ENCODE measurements around the gene ITPRIPL2. TPM values are rescaled to one million over a fixed set of nuclear protein-coding genes. Genes with fewer than 3 reads are reported as not detected.

Gene ITPRIPL2
- total RNA-seq, 1 experiment from 2014 or later = 14.5 TPM

GRCh38 chr16:19093631-19094541 is 19.9 kb upstream of the ITPRIPL2 start:
- DNase-seq (ENCODE audit: low read depth) = no peak

- DNase-seq (ENCODE audit: low read depth) = peak; percentile 38
Observed at GRCh38 chr16:19094542-19095365, 19.0 kb upstream of the ITPRIPL2 start.

- peak; percentile 64 for DNase-seq (ENCODE audit: low read depth)
Observed at GRCh38 chr16:19095654-19096053, 18.1 kb upstream of the ITPRIPL2 start.

- DNase-seq (ENCODE audit: low read depth) = no peak
Observed at GRCh38 chr16:19098173-19098572, 15.6 kb upstream of the ITPRIPL2 start.

DNA sequence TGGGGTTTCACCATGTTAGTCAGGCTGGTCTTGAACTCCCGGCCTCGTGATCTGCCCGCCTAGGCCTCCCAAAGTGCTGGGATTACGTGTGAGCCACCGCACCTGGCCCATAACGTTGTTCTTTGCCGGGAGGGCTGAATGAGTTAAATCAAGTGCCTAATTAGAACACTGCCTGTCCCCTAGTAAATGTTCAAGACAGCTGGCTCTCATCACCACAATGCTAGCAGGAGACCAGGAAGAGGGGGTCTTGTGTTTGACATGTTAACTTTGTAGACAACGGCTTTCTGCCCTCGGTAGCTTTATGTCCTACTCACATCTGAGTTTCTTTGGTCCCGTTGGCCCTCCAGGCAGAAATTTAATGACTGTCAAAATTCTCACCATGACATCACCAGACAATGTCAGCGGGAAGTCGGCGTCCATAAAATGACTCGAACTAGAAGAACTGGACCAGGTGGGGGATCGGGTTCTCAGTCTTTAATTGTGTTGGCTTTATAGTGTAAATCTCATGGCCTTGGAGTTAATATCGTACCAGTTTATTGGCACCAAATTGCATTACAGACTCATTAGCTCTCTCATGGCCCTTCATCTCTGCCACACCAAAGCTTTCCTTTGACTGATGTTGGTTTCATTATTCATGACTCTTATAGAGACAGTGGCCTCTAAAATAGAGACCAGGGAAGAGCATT is 11.4 kb upstream of the ITPRIPL2 start:
- no peak for DNase-seq (ENCODE audit: low read depth)

- DNase-seq (ENCODE audit: low read depth) = no peak
Observed at GRCh38 chr16:19104607-19105006, 9.2 kb upstream of the ITPRIPL2 start.

GRCh38 chr16:19105131-19105530 is 8.6 kb upstream of the ITPRIPL2 start:
- no peak for DNase-seq (ENCODE audit: low read depth)

DNA sequence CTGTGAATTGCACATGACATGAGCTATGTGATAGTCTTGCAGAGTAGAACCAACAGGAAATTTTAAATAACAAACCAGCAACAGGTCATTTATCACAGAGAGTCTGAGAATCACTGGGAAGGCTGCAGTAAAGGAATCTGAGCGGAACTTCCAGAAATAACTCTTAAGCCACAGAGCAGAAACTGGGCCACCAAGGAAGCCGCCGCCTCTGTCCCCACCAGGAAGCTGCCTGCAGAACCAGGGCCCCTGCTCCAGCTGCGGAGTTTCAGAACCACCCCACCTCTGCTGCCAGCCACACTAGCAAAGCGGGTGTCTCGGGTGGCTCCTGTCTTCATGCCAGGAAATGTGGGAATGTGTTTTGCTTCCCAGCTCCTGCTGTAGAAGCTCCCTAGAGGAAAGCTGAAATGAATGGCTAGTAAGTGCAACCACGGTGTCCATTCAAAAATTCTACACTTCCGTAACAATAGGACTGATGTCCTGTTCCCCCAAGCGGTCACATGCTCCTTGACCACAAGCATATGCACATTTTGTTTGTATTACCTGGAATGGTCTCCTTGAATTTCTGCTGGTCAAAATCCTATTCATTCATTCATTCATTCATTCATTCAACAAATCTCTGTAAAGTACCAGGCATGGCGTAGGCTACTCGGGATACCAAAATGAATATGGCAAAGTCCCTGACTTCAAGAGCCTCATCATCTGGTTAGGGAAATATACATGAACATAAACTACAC is 7.7 kb upstream of the ITPRIPL2 start:
- DNase-seq (ENCODE audit: low read depth) = no peak

DNA sequence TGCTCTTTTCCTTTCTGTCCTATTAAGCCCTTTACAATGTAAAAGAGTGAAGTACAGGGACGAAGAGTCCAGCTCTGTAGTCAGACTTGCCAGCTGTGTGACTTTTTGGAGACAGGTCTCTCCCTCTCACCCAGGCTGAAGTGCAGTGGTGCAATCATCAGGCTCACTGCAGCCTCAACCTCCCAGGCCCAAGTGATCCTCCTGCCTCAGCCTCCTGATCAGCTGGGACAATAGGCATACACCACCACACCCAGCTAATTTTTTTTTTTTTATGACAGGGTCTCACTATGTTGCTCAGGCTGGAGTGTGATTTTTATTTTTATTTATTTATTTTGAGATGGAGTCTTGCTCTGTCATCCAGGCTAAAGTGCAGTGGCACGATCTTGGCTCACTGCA is 7.1 kb upstream of the ITPRIPL2 start:
- DNase-seq (ENCODE audit: low read depth) = no peak

DNA sequence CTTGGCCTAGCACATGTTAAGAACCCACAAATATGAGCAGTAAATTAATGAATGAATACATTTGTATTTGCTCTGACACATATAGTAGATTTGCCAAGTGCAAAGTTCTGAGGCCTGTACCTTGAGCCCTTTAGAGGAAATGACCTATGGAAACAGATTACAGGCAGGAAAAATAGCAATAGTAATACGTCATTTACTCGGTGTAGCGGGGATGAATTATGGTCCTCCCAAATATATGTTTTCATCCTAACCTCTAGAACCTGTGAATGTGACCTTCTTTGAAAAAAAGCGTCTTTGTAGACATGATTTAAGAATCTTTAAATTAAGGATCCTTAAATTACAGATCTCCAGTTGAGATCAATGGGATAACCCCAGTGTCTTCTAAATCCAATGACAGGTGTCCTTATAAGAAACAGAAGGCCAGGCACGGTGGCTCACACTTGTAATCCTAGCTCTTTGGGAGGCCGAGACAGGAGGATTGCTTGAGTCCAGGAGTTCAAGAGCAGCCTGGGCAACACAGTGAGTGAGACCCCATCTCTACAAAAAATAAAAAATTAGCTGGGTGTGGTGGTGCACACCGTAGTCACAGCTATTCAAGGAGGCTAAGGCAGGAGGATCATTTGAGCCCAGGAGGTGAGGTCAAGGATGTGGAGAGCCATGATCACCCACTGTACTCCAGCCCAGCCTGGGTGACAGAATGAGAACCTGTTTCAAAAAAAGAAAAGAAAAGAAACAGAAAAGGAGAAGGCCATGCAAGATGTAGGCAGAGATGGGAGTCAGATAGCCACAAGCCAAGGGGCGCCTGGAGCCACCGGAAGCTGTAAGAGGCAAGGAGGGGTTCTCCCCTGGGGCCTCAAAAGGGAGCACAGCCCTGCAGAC is 5.1 kb upstream of the ITPRIPL2 start:
- DNase-seq (ENCODE audit: low read depth) = no peak

DNA sequence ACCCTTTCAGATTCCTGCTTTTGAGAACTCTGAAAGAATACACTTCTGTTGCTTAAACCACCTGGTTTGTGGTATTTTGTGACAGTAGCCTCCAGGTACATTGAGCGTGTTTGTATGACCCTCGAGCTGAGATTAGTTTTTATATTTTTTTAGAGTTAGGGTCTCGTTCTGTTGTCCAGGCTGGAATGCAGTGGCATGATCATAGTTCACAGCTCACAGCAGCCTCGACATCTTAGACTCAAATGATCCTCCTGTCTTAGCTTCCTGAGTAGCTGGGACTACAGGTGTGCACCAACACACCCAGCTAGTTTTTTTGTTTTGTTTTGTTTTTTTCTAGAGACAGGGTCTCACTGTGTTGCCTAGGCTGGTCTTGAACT is 4.5 kb upstream of the ITPRIPL2 start:
- DNase-seq (ENCODE audit: low read depth) = no peak

DNA sequence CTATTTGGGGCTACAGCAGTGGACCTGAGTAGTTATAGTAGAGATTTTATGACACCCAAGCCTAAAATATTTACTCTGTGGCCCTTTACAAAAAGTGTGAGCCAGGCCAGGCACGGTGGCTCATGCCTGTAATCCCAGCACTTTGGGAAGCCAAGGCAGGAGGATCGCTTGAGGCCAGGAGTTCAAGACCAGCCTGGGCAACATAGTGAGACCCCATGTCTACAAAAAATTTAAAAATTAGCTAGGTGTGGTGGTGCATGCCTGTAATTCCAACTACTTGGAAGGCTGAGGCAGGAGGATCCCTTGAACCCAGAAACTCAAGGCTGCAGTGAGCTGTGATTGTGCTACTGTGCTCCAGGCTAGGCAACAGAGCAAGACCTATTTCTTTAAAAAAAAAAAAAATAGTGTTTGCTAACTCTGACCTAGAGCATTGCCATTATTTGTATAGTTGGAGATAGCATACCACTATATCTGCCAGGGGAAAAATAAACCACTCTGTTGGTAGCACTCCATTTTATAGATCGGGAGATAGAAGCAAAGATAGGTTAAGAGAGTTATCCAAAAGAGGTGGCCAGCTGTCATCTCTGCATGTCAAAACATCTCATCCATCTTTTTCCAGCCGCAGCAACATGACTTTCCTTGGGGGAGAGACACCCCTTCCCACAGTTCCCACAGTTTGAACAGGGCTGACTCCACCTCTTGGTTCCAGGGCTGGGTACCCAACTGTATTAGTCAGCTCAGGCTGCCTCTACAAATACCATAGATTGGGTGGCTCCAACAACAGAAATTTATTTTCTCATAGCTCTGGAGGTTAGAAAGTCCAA is 3.0 kb upstream of the ITPRIPL2 start:
- no peak for DNase-seq (ENCODE audit: low read depth)

DNA sequence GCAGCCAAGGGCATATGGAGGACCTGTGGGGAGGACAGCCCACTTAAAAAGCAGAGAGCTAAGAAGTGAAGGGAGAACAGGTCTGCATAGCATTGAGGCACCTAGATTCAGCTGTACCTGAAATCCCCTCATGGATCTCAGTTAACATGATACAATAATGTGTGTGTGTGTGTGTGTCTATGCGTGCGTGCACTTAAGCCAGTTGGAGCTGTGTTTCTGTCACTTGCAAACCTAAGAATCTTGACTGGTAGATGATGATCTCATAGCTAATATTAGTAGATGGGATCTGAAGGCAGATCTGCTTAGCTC is 1.7 kb upstream of the ITPRIPL2 start:
- DNase-seq (ENCODE audit: low read depth) = no peak

- peak; percentile 56 for DNase-seq (ENCODE audit: low read depth)
Observed at GRCh38 chr16:19114359-19115147, 789 bp downstream of the ITPRIPL2 start.

- DNase-seq (ENCODE audit: low read depth) = no peak
Observed at GRCh38 chr16:19115148-19116021, 1.6 kb downstream of the ITPRIPL2 start.

DNA sequence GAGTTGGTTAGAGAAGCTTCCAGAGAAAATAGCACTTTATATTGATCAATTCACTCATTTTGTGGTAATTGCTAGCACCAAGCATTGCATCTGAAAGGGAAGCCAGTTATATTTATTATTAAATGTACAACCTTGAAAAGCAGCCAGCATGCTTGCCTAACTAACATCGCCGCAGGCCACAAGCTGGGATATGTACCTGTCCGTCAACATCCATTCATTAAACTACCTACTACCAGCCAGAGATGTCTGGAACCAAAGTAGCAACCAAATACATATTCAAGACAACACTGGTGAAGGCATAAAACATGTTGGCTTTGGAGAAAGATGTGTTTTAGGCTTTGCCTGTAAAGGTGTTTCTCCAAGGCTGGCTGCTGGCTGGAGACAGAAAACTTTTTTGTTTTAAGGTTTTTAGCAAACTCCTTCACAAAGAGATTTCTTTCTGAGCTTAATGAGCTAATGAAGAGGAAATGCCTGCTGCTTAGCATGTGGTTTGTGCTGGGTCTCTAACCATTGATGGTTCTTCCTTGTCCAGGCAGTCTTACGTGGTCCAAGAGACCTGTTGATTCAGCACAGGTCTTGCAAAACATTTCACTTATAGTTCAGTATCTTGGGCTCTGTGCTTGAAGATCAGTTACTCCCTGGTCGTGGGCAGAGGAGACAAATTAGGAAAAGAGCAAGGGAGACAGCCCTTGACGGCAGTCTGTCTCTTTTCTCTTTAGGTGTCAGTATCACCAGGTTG is 3.1 kb downstream of the ITPRIPL2 start:
- no peak for DNase-seq (ENCODE audit: low read depth)

- DNase-seq (ENCODE audit: low read depth) = peak; percentile 91
Observed at GRCh38 chr16:19118938-19119431, 5.2 kb downstream of the ITPRIPL2 start.

All from RPMI7951 (cell line).